GM19397 (cell line): ENCODE data around the gene SCMH1.

Source experiments
- ATAC-seq: cut with Tn5 transposase; IDR thresholded peaks from one replicate; pipeline ENCODE4 v1.9.1; 2021; ENCODE audit warnings: mild to moderate bottlenecking, moderate library complexity; ENCODE audit not compliant: unreplicated experiment

SCMH1 gene

DNA sequence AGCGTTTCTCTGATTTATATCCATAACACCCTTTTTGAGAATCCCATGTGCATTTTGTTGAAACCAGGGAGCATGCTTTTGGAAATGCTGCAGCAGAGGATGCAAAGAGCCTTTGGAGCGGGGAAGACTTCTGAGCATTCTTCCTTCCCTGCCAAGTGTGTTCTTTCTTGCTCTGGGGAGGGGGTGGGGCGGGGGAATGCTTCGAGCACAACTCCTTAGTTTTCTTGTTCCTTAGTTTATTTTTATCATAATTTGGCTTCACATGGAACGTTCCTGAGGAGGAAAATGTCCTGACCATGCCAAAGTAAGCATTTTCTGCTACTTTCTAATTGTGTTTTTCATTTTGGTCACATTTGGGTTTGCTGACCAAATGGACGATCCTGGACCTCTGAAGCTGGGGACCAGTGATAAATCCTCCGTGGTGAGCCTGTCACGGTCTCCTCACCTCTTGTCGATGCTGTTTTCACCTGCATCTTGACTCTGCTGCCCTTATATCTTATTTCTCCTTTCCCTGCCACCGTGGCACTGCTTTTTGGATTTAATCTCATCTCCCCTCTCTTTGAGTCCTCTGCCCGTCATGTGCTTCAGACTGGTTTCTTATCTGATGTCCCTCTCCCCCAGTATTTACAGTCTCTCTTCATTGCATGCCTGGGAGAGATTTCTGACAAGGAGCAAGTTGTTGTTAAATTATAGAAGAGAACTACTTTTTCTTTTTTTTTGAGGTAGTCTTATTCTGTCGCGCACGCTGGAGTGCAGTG, 260.2 kb downstream of the SCMH1 start:
- no peak for ATAC-seq

DNA sequence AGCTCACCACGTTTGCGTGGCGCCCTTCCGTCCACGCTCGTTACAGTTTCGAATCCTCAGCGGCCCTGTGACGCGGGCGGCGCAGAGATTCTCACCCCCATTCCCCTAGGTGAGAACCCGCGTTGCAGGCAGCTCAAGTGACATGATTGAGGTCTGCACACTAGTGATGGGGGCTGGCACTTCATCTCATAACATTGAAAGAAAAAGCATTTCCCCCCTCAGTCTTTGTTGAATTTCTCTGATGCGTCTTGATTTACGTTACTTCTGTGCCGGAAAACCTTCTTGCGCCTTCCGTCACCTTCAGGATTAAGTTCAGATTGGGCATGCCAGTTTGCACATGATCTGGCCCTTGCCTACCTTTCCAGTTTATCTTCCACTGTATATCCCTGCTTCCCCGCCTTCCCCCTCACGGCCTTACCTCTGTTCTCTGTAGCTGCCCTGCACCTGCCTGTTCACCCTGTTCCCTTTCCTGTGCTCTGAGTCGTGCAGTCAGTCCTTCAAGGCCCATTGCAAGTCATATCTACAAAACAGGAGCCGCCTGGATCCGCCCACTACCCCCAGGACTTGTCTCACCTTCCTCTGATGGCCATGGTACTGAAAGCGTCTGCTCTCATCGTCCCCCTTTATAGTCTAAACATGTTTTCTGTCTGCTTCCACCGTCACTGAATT, 261.5 kb downstream of the SCMH1 start:
- ATAC-seq = peak; percentile 8

DNA sequence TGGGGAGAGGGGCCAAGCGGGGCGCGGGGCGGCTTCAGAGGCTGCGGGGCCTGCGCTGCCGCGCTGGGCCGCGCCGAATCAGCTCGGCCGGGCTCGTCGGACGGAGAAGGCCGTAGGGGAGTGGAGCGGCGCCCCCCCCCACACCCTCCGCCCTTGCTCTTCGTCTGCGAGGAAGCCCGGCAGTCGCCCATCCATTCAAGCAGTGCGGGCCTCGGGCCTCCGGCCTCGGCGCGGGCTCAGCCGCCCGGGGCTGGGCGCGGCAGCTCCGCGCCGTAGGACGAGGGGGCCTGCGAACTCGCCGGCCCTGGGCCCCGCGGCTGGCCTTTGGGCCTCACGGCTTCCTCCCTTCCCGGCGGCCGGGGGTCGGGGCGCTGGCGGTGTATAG, 262.0 kb downstream of the SCMH1 start:
- peak; percentile 30 for ATAC-seq

DNA sequence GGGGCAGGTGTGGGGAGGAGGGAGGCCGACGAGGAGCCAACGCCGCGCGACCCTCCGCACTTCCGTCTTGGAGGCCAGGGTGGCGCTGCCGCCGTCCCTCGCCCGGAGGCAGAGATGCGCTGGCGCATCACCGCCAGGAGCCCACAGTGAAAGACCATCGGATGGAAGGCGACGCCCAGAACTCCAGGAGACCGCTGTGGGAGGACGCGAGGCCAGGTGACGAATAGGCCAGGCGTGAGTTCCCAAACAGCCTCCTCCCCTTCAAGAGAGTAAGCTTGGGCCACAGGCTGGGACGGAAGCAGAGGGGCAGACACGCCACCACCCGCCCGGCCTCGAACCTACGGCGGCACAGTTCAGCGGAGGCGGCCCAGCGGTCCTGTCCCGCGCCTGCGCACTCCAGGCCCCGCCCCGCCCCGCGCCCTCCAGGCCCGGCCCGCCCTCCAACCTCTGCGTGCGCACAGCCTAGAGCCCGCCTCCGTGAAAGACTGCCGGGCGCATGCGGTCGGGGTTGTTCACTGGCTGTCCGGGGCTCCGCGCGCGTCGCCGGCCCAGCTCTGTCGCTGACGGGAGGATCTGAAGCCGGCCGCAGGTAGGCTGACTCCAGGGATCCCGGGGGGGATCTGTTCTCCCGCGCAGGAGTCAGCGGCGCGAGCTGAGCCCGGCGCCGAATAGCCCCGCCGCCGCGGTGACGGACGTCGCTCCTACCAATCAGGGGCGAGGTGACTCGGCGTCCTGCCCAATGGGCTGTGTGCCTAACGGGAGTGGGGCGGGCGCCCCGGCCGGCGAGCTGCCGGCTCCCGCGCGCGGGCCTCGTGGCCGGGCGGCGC, 262.7 kb downstream of the SCMH1 start, which contains the start of gene CTPS1:
Gene CTPS1, plus strand, starts transcription at position 456 of the 827 bp plus-strand sequence. CDS start 3,595 bp downstream, outside the sequence.
- ATAC-seq = peak; percentile 92

DNA sequence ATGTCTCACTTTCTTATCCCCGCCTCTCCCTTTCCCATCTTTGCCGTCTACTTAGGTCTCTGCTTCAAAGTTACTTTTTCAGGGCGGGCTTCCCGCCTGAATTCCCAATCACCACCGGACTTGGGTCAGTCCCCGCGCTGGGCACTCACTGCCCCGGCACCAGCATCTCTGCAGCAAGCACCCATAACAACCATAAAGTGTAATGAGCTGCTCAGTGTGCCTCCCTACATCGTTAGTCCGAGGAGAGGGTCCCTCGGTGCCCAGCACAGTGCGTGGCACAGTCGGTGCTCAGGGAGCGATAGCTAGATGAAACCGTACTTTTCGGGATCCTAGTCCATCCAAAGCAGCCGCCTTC, 263.2 kb downstream of the SCMH1 start:
- ATAC-seq = no peak

DNA sequence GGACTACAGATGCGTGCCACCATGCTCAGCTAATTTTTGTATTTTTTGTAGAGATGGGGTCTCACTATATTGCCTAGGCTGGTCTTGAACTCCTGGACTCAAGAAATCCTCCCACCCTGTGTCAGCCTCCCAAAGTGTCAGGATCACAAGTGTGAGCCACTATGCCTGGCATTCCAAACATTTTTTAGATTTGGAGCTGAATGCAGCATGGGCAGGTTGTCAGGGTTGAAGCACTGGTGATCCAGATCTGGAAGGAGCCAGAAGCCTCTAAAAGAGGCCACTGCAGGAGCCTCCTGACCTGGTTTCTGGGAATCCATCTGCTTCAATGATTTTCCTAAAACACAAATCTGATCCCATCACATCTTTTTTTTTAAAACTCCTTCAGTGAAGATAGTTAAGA, 264.4 kb downstream of the SCMH1 start:
- no peak for ATAC-seq
